Astrocyte of the cerebellum (primary cell): ENCODE results near the gene ZBTB21.

Experiments
- DNase-seq: peaks from one replicate; pipeline ENCODE4 v3.0.0-alpha.2; 2011; ENCODE audit warnings: low read depth
- H3K4me3 ChIP-seq: 2 replicates; pipeline ENCODE4 v1.5.1; 2011; ENCODE audit warnings: mild to moderate bottlenecking, low read depth, low read length, moderate library complexity
- CTCF ChIP-seq: IDR thresholded peaks from 2 replicates; pipeline ENCODE4 v1.5.1; 2012; ENCODE audit warnings: low read length, low read depth, moderate library complexity, mild to moderate bottlenecking; ENCODE audit errors: missing control alignments
- in situ Hi-C: cut with HindIII; loops from 2 replicates; pipeline ENCODE4 v1.10.0; 2017; ENCODE audit warnings: low sequenced_read_pairs

Gene ZBTB21

GRCh38 chr21:42056468-42056867 is 46.3 kb upstream of the ZBTB21 start:
- no peak overlapping the region for H3K4me3 ChIP-seq
- DNase-seq = no peak
- TF ChIP-seq CTCF = no peak
- in situ Hi-C loops = no loop called here

- no peak for DNase-seq
- no peak overlapping the region for H3K4me3 ChIP-seq
- in situ Hi-C loops = no loop called here
- no peak for TF ChIP-seq CTCF
Measured at GRCh38 chr21:42055425-42055824, 45.3 kb upstream of the ZBTB21 start.

- in situ Hi-C loops = no loop called here
- TF ChIP-seq CTCF = no peak
- DNase-seq = no peak
- H3K4me3 ChIP-seq = no peak overlapping the region
Measured at GRCh38 chr21:42051788-42052187, 41.6 kb upstream of the ZBTB21 start.

- in situ Hi-C loops = no loop called here
- H3K4me3 ChIP-seq = no peak overlapping the region
Measured at GRCh38 chr21:42049578-42050430, 39.6 kb upstream of the ZBTB21 start.

GRCh38 chr21:42048870-42049577 is 38.9 kb upstream of the ZBTB21 start:
- in situ Hi-C loops = no loop called here
- no peak for DNase-seq
- no peak for TF ChIP-seq CTCF

More at GRCh38 chr21:42049578-42050430, 39.6 kb upstream of the ZBTB21 start:
- DNase-seq = no peak
- TF ChIP-seq CTCF = no peak

GRCh38 chr21:42047821-42048613 is 37.9 kb upstream of the ZBTB21 start:
- H3K4me3 ChIP-seq = no peak overlapping the region
- DNase-seq = peak; percentile 93
- in situ Hi-C loops = no loop called here
- TF ChIP-seq CTCF = no peak

More at GRCh38 chr21:42048870-42049577, 38.9 kb upstream of the ZBTB21 start:
- no peak overlapping the region for H3K4me3 ChIP-seq
